IMR-90 (cell line): ENCODE data around the gene FNDC3A. TPM values are rescaled to one million over a fixed set of nuclear protein-coding genes. Genes with fewer than 3 reads are reported as not detected.

Experiments
- ATAC-seq: fragments of 200-7000 bp; cut with Tn5 transposase; 2 replicates; pipeline ENCODE4 v1.9.1; 2020; ENCODE audit warnings: low read depth, mild to moderate bottlenecking, moderate library complexity
- BruUV-seq: library from RNA; stranded (reverse); fragments of 400-500 nt; replicated peaks from 2 replicates; lab custom pipeline; 2021; lab: Mats Ljungman, UMichigan
- CTCF ChIA-PET: fragments of 300-600 bp; formaldehyde crosslinking; extraction: SDS; loops from one replicate; lab custom pipeline; 2021; ENCODE audit warnings: antibody characterized with exemption; lab: Yijun Ruan, JAX
- POLR2A ChIA-PET: fragments of 300-600 bp; sonication (Branson Sonifier 250); formaldehyde crosslinking; loops from one replicate; lab custom pipeline; 2022; ENCODE audit warnings: antibody characterized with exemption; ENCODE audit not compliant: unreplicated experiment; lab: Charles Lee
- DNase-seq: peaks from one replicate; pipeline ENCODE4 v3.0.0; 2013
- H2AFZ ChIP-seq: replicated peaks from 2 replicates; pipeline ENCODE3; 2013; ENCODE audit warnings: low read length, mild to moderate bottlenecking; ENCODE audit not compliant: poor library complexity
- H2AK5ac ChIP-seq: 2 replicates; pipeline ENCODE4 v1.6.1; 2013; ENCODE audit warnings: low read depth, low read length, inconsistent platforms
- H2AK9ac ChIP-seq: replicated peaks from 2 replicates; pipeline ENCODE3; 2013; ENCODE audit warnings: mild to moderate bottlenecking, low read depth, low read length, moderate library complexity; ENCODE audit not compliant: poor library complexity
- H2BK120ac ChIP-seq: 2 replicates; pipeline ENCODE4 v1.6.1; 2013; ENCODE audit warnings: low read depth, low read length, inconsistent platforms
- H2BK15ac ChIP-seq: 3 replicates; pipeline ENCODE4 v1.6.1; 2013; ENCODE audit warnings: low read depth, low read length, inconsistent platforms
- H2BK20ac ChIP-seq: 2 replicates; pipeline ENCODE4 v1.6.1; 2013; ENCODE audit warnings: low read depth, mild to moderate bottlenecking, inconsistent platforms, low read length, moderate library complexity
- H2BK5ac ChIP-seq: 2 replicates; pipeline ENCODE4 v1.6.1; 2013; ENCODE audit warnings: mild to moderate bottlenecking, low read depth, low read length, inconsistent platforms; ENCODE audit not compliant: poor library complexity, severe bottlenecking
- H3K14ac ChIP-seq: replicated peaks from 2 replicates; pipeline ENCODE4 v1.6.1; 2013; ENCODE audit warnings: low read depth, low read length, inconsistent platforms
- H3K18ac ChIP-seq: 2 replicates; pipeline ENCODE4 v1.6.1; 2013; ENCODE audit warnings: low read depth, low read length, control low read depth
- H3K23ac ChIP-seq: 2 replicates; pipeline ENCODE4 v1.6.1; 2013; ENCODE audit warnings: low read depth, low read length, inconsistent platforms
- H3K27ac ChIP-seq: 2 replicates; pipeline ENCODE4 v1.5.1; 2013; ENCODE audit warnings: mild to moderate bottlenecking, control low read depth, low read length; ENCODE audit not compliant: insufficient read depth
- H3K27me3 ChIP-seq: 2 replicates; pipeline ENCODE4 v1.6.1; 2013; ENCODE audit warnings: low read length; ENCODE audit not compliant: control insufficient read depth, insufficient read depth
- H3K36me3 ChIP-seq: 2 replicates; pipeline ENCODE4 v1.6.1; 2013; ENCODE audit warnings: low read length, mixed read lengths; ENCODE audit not compliant: control insufficient read depth, insufficient read depth
- H3K4ac ChIP-seq: 2 replicates; pipeline ENCODE4 v1.6.1; 2013; ENCODE audit warnings: low read depth, low read length, inconsistent platforms
- H3K4me1 ChIP-seq: 2 replicates; pipeline ENCODE4 v1.6.1; 2013; ENCODE audit warnings: low read length, mixed read lengths; ENCODE audit not compliant: control insufficient read depth, insufficient read depth
- H3K4me2 ChIP-seq: 2 replicates; pipeline ENCODE4 v1.6.1; 2013; ENCODE audit warnings: low read depth, mild to moderate bottlenecking, control low read depth, low read length, moderate library complexity
- H3K4me3 ChIP-seq: 2 replicates; pipeline ENCODE4 v1.5.1; 2013; ENCODE audit warnings: low read depth, mild to moderate bottlenecking, control low read depth, low read length, moderate library complexity; ENCODE audit not compliant: insufficient read depth
- H3K56ac ChIP-seq: 2 replicates; pipeline ENCODE4 v1.6.1; 2013; ENCODE audit warnings: low read length, inconsistent platforms; ENCODE audit not compliant: insufficient read depth; ENCODE audit errors: extremely low read depth
- H3K79me1 ChIP-seq, 2 experiments: 2 replicates each; pipeline ENCODE4 v1.6.1; 2013; ENCODE audit warnings: low read length in 2 of 2, inconsistent platforms in 1 of 2, low read depth in 1 of 2
- H3K9ac ChIP-seq: 2 replicates; pipeline ENCODE4 v1.6.1; 2013; ENCODE audit warnings: low read depth, low read length, control low read depth
- H3K9me1 ChIP-seq: 2 replicates; pipeline ENCODE4 v1.6.1; 2013; ENCODE audit warnings: low read length, inconsistent platforms; ENCODE audit not compliant: insufficient read depth
- H3K9me3 ChIP-seq: 2 replicates; pipeline ENCODE4 v1.6.1; 2013; ENCODE audit warnings: low read length; ENCODE audit not compliant: control insufficient read depth, insufficient read depth
- H4K20me1 ChIP-seq: 2 replicates; pipeline ENCODE4 v1.6.1; 2013; ENCODE audit warnings: low read length, inconsistent platforms; ENCODE audit not compliant: insufficient read depth
- H4K5ac ChIP-seq: 2 replicates; pipeline ENCODE4 v1.6.1; 2013; ENCODE audit warnings: mild to moderate bottlenecking, low read depth, low read length, control low read depth
- H4K8ac ChIP-seq, 2 experiments: 2 replicates each; pipeline ENCODE4 v1.6.1; 2013; ENCODE audit warnings: low read depth in 2 of 2, low read length in 2 of 2, control low read depth in 1 of 2, inconsistent platforms in 1 of 2
- H4K91ac ChIP-seq: 2 replicates; pipeline ENCODE4 v1.6.1; 2013; ENCODE audit warnings: low read depth, low read length, inconsistent platforms; ENCODE audit not compliant: insufficient read depth
- BHLHE40 ChIP-seq: fragments of 150-350 bp; IDR thresholded peaks from 2 replicates; pipeline ENCODE4 v1.6.1; 2016; ENCODE audit warnings: mild to moderate bottlenecking, low read depth, low read length
- CEBPB ChIP-seq: IDR thresholded peaks from 2 replicates; pipeline ENCODE4 v1.6.1; 2012; ENCODE audit warnings: low read depth, low read length, improper control_type of control experiment
- CHD1 ChIP-seq: IDR thresholded peaks from 2 replicates; pipeline ENCODE4 v1.6.1; 2012; ENCODE audit warnings: low read depth, low read length, improper control_type of control experiment
- ELK1 ChIP-seq: fragments of 150-350 bp; IDR thresholded peaks from 2 replicates; pipeline ENCODE4 v1.6.1; 2016; ENCODE audit warnings: low read depth, mild to moderate bottlenecking, low read length, moderate library complexity, borderline replicate concordance
- FOS ChIP-seq: fragments of 150-350 bp; IDR thresholded peaks from 2 replicates; pipeline ENCODE4 v1.6.1; 2016; ENCODE audit warnings: low read depth, low read length
- MAFK ChIP-seq: IDR thresholded peaks from 2 replicates; pipeline ENCODE4 v1.6.1; 2012; ENCODE audit warnings: low read depth, low read length, improper control_type of control experiment
- MAZ ChIP-seq: IDR thresholded peaks from 2 replicates; pipeline ENCODE4 v1.6.1; 2012; ENCODE audit warnings: low read depth, mild to moderate bottlenecking, low read length, improper control_type of control experiment, moderate library complexity, borderline replicate concordance
- MXI1 ChIP-seq: IDR thresholded peaks from 2 replicates; pipeline ENCODE4 v1.6.1; 2012; ENCODE audit warnings: low read depth, mild to moderate bottlenecking, low read length, moderate library complexity, borderline replicate concordance
- POLR2A ChIP-seq: IDR thresholded peaks from 2 replicates; pipeline ENCODE4 v1.6.1; 2012; ENCODE audit warnings: mild to moderate bottlenecking, low read depth, low read length
- RAD21 ChIP-seq: IDR thresholded peaks from 2 replicates; pipeline ENCODE4 v1.6.1; 2012; ENCODE audit warnings: low read length, improper control_type of control experiment
- RCOR1 ChIP-seq: IDR thresholded peaks from 2 replicates; pipeline ENCODE4 v1.6.1; 2012; ENCODE audit warnings: mild to moderate bottlenecking, low read length, improper control_type of control experiment; ENCODE audit not compliant: insufficient replicate concordance
- RFX5 ChIP-seq: IDR thresholded peaks from 2 replicates; pipeline ENCODE4 v1.8.0; 2012; ENCODE audit warnings: low read depth, mild to moderate bottlenecking, low read length, moderate library complexity
- SMC3 ChIP-seq: fragments of 150-350 bp; IDR thresholded peaks from 2 replicates; pipeline ENCODE4 v1.6.1; 2016; ENCODE audit warnings: low read depth, mild to moderate bottlenecking, antibody characterized with exemption, low read length, moderate library complexity
- USF2 ChIP-seq: fragments of 150-350 bp; IDR thresholded peaks from 2 replicates; pipeline ENCODE4 v1.6.1; 2017; ENCODE audit warnings: mild to moderate bottlenecking, antibody characterized with exemption, low read length, low read depth
- WGBS, 2 experiments: methylation state at CpG; one replicate each; pipeline versions ENCODE4 v1.1.5 to v1.1.7; 2013; ENCODE audit warnings: missing lambda C conversion rate in 2 of 2; ENCODE audit not compliant: insufficient read length in 1 of 2; ENCODE audit errors: extremely low coverage in 2 of 2; 5-methylcytosine and 5-hydroxymethylcytosine counted together
- dilution Hi-C: fragments of 300-500 bp; cut with HindIII; formaldehyde crosslinking; loops from one replicate; pipeline ENCODE4 v1.14.3; 2018; ENCODE audit warnings: low sequenced_read_pairs; ENCODE audit not compliant: unreplicated experiment
- in situ Hi-C: fragments of 300-500 bp; cut with MboI; formaldehyde crosslinking; loops from 3 replicates; pipeline ENCODE4 v1.14.3; 2019; ENCODE audit warnings: low sequenced_read_pairs, inconsistent platforms, mixed read lengths
- intact Hi-C: fragments of 100-400 bp; cut with micrococcal nuclease; formaldehyde crosslinking; loops from 2 replicates; pipeline ENCODE4 v1.10.0; 2022
- polyA plus RNA-seq, 3 experiments: library from polyadenylated mRNA; depleted of rRNA; stranded (reverse); fragments of >200 nt; gene quantifications; 2 replicates each; pipeline ENCODE4 v1.2.3, GENCODE V29; 2012; ENCODE audit warnings: low replicate concordance in 1 of 3
- total RNA-seq: library from RNA; depleted of rRNA; stranded (reverse); fragments of >200 nt; gene quantifications from 2 replicates; pipeline ENCODE4 v1.2.3, GENCODE V29; 2012
- TF ChIP-seq, protein P1 (sequence below): conservative IDR thresholded peaks from 2 replicates; pipeline ENCODE4 v1.5.1; 2012; ENCODE audit warnings: mild to moderate bottlenecking, low read depth, low read length, improper control_type of control experiment

The FNDC3A gene
- total and polyA plus RNA-seq, 2 of the 4 experiments (the other 2 are of a cell fraction): 29.2 to 60.4 TPM

DNA sequence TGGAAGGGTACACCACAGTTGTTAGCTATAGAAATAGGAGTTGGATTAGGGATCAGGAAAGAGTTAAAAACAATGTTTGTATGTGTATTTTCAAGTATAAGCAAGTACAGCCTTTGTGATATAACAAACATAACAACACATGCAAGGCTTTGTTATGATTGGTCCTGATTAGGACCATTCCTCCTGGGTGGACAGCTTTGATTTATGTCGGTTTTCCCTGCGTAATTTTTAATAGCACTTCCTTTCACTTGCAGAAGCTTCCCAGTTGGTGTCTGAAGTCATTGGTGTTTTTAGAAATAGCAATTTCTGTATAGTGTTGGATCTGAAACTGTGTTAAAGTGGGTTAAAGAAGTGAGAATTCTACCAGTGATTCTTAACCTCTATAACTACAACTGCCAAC, 10.0 kb downstream of the FNDC3A start:
- ATAC-seq (no peak), DNase-seq (no peak)
- POLR2A ChIA-PET: interaction anchor here (0.6 kb wide), 1 partner anchor 254 kb away, joined by 3 read pairs; no protein-coding TSS in a partner anchor
- Histone ChIP-seq H3K9me3 (peaks cover 2% of the 10 kb centered on the region), H3K56ac (no peak overlapping the region), H3K4ac (no peak overlapping the region), H4K8ac (no peak overlapping the region), H3K23ac (no peak overlapping the region), H2AFZ (no peak overlapping the region), H3K27ac (no peak overlapping the region), H3K4me2 (no peak overlapping the region), H2AK5ac (no peak overlapping the region), H4K20me1 (peaks cover 5% of the 10 kb centered on the region), H3K14ac (no peak overlapping the region), H2AK9ac (no peak overlapping the region), H3K27me3 (no peaks in the 10 kb centered on the region), H4K91ac (no peak overlapping the region), H2BK15ac (no peak overlapping the region), H3K36me3 (peaks cover 3% of the 10 kb centered on the region; the same call in 1 of the 2 replicates), H2BK20ac (no peak overlapping the region), H3K9me1 (no peaks in the 10 kb centered on the region), H2BK5ac (no peak overlapping the region), H3K79me1 (peaks cover 3 to 32% of the 10 kb centered on the region in 2 experiments; a peak in 3 of 4 replicates), H2BK120ac (no peak overlapping the region), H4K5ac (no peak overlapping the region), H3K4me1 (no peaks in the 10 kb centered on the region; the same call in 1 of the 2 replicates), H3K4me3 (no peak overlapping the region), H3K18ac (no peak overlapping the region), H3K9ac (no peak overlapping the region)
- dilution Hi-C loops: no loop called here
- TF ChIP-seq POLR2A (no peak), CEBPB (no peak), CHD1 (no peak), BHLHE40 (no peak), SMC3 (no peak), MAFK (no peak), RAD21 (no peak), MAZ (no peak), MXI1 (no peak), RCOR1 (no peak), FOS (no peak), USF2 (no peak), ELK1 (no peak), RFX5 (no peak)
- TF ChIP-seq, protein P1, sequence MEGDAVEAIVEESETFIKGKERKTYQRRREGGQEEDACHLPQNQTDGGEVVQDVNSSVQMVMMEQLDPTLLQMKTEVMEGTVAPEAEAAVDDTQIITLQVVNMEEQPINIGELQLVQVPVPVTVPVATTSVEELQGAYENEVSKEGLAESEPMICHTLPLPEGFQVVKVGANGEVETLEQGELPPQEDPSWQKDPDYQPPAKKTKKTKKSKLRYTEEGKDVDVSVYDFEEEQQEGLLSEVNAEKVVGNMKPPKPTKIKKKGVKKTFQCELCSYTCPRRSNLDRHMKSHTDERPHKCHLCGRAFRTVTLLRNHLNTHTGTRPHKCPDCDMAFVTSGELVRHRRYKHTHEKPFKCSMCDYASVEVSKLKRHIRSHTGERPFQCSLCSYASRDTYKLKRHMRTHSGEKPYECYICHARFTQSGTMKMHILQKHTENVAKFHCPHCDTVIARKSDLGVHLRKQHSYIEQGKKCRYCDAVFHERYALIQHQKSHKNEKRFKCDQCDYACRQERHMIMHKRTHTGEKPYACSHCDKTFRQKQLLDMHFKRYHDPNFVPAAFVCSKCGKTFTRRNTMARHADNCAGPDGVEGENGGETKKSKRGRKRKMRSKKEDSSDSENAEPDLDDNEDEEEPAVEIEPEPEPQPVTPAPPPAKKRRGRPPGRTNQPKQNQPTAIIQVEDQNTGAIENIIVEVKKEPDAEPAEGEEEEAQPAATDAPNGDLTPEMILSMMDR: no peak
- intact Hi-C loops: loop anchor here (10.0 kb wide), 1 partner anchor 219 kb away; no protein-coding TSS in a partner anchor
- no CpG with 5 or more reads among the region's 2 CpGs for WGBS, 2 experiments
- CTCF ChIA-PET: interaction anchor here (0.7 kb wide), 1 partner anchor 295 kb away, joined by 3 read pairs; no protein-coding TSS in a partner anchor
- no TSS peak for BruUV-seq
- in situ Hi-C loops: no loop called here
